ENCODE measurements around the gene DMRT2.

DNA sequence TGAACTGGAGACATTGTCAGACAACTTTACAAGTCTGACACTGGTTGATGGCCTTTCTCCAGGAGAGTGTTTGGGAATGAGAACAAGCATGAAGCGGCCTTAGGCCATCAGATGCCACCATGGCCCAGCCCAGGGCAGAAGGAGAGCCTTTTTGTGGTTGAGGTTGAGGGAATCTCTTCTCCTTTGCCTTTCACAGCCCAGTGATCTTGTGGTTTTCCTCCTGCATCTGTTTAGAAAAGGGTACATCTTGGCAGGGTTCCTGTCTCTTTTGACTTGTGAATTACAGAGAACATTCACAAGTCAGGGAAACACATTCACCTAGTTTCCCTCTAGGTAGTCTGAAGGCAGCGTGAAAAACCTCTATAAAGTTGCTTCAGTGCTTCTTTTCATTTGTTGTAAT lies 27.5 kb downstream of the DMRT2 start:
- TF ChIP-seq, protein P1, sequence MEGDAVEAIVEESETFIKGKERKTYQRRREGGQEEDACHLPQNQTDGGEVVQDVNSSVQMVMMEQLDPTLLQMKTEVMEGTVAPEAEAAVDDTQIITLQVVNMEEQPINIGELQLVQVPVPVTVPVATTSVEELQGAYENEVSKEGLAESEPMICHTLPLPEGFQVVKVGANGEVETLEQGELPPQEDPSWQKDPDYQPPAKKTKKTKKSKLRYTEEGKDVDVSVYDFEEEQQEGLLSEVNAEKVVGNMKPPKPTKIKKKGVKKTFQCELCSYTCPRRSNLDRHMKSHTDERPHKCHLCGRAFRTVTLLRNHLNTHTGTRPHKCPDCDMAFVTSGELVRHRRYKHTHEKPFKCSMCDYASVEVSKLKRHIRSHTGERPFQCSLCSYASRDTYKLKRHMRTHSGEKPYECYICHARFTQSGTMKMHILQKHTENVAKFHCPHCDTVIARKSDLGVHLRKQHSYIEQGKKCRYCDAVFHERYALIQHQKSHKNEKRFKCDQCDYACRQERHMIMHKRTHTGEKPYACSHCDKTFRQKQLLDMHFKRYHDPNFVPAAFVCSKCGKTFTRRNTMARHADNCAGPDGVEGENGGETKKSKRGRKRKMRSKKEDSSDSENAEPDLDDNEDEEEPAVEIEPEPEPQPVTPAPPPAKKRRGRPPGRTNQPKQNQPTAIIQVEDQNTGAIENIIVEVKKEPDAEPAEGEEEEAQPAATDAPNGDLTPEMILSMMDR (IDR thresholded peaks at IDR 0.05) = no peak
- TF ChIP-seq EP300 (IDR thresholded peaks at IDR 0.05) = no peak
